Neural cell (in vitro differentiated cells): ENCODE results near the gene PLXDC2. TPM values are rescaled to one million over a fixed set of nuclear protein-coding genes. Genes with fewer than 3 reads are reported as not detected.

Experiments
- H2AFZ ChIP-seq: fragments of 200-600, 300-800 bp; sonication (generic), shearing (Covaris generic); 2 replicates; pipeline ENCODE4 v1.6.0; 2014; ENCODE audit warnings: low read depth, mild to moderate bottlenecking, antibody characterized with exemption, low read length, moderate library complexity
- H3F3A ChIP-seq: fragments of 200-600 bp; shearing (Covaris generic); 2 replicates; pipeline ENCODE4 v1.6.1; 2016; ENCODE audit warnings: mild to moderate bottlenecking, moderate library complexity, mixed read lengths, antibody characterized with exemption, low read length; ENCODE audit not compliant: insufficient read depth, poor library complexity, severe bottlenecking
- H3K27ac ChIP-seq: fragments of 200-600, 300-800 bp; sonication (generic), shearing (Covaris generic); 2 replicates; pipeline ENCODE4 v1.5.1; 2014; ENCODE audit warnings: mild to moderate bottlenecking, low read length, moderate library complexity
- H3K27me3 ChIP-seq: fragments of 300-800, 200-600 bp; sonication (generic), shearing (Covaris generic); 2 replicates; pipeline ENCODE4 v1.6.0; 2014; ENCODE audit warnings: mild to moderate bottlenecking, low read depth, low read length, moderate library complexity; ENCODE audit not compliant: insufficient read depth
- H3K36me3 ChIP-seq: fragments of 300-800, 200-600 bp; sonication (generic), shearing (Covaris generic); 2 replicates; pipeline ENCODE4 v1.5.1; 2014; ENCODE audit warnings: mild to moderate bottlenecking, antibody characterized with exemption, low read length, moderate library complexity; ENCODE audit not compliant: insufficient read depth
- H3K4me2 ChIP-seq: fragments of 300-800, 200-600 bp; sonication (generic), shearing (Covaris generic); 2 replicates; pipeline ENCODE4 v1.6.0; 2014; ENCODE audit warnings: mild to moderate bottlenecking, low read length
- H3K4me3 ChIP-seq: fragments of 300-800, 200-600 bp; sonication (generic), shearing (Covaris generic); 2 replicates; pipeline ENCODE4 v1.5.1; 2014; ENCODE audit warnings: mild to moderate bottlenecking, low read length, moderate library complexity
- H3K79me2 ChIP-seq: fragments of 200-600 bp; shearing (Covaris generic); replicated peaks from 2 replicates; pipeline ENCODE4 v1.6.0; 2014; ENCODE audit warnings: mild to moderate bottlenecking, low read length, moderate library complexity; ENCODE audit not compliant: insufficient read depth
- H3K9ac ChIP-seq: fragments of 300-800, 200-600 bp; sonication (generic), shearing (Covaris generic); 2 replicates; pipeline ENCODE4 v1.6.1; 2016; ENCODE audit warnings: mild to moderate bottlenecking, low read length, mixed read lengths
- H3K9me2 ChIP-seq: fragments of 200-600 bp; shearing (Covaris generic); 2 replicates; pipeline ENCODE4 v1.6.1; 2016; ENCODE audit warnings: mild to moderate bottlenecking, low read length, mixed read lengths; ENCODE audit not compliant: insufficient read depth
- H3K9me3 ChIP-seq: fragments of 200-600, 300-800 bp; sonication (generic), shearing (Covaris generic); 2 replicates; pipeline ENCODE4 v1.6.1; 2016; ENCODE audit warnings: mild to moderate bottlenecking, mixed run types, low read length, moderate library complexity, mixed read lengths
- H4K20me1 ChIP-seq: fragments of 200-600 bp; shearing (Covaris generic); 2 replicates; pipeline ENCODE4 v1.6.1; 2016; ENCODE audit warnings: mild to moderate bottlenecking, mixed run types; ENCODE audit not compliant: insufficient read depth
- EP300 ChIP-seq: fragments of 450-650 bp; conservative IDR thresholded peaks from 2 replicates; pipeline ENCODE4 v1.6.1; 2014; ENCODE audit warnings: antibody characterized with exemption, mild to moderate bottlenecking, moderate library complexity; ENCODE audit not compliant: poor library complexity, severe bottlenecking
- EZH2 ChIP-seq: fragments of 200-600, 300-800 bp; shearing (Covaris generic), sonication (generic); IDR thresholded peaks from 2 replicates; pipeline ENCODE4 v1.6.1; 2014; ENCODE audit warnings: antibody characterized with exemption, low read length, borderline replicate concordance, mild to moderate bottlenecking; ENCODE audit not compliant: insufficient read depth, poor library complexity, severe bottlenecking
- POLR2AphosphoS5 ChIP-seq: IDR thresholded peaks from 2 replicates; pipeline ENCODE4 v1.6.1; 2012
- RAD21 ChIP-seq: fragments of 450-650 bp; conservative IDR thresholded peaks from 2 replicates; pipeline ENCODE4 v1.6.1; 2014; ENCODE audit warnings: antibody characterized with exemption, mild to moderate bottlenecking, moderate library complexity
- REST ChIP-seq: IDR thresholded peaks from 2 replicates; pipeline ENCODE4 v1.6.1; 2012; ENCODE audit warnings: borderline replicate concordance
- SMC3 ChIP-seq: fragments of 450-650 bp; conservative IDR thresholded peaks from 2 replicates; pipeline ENCODE4 v1.6.1; 2014; ENCODE audit warnings: antibody characterized with exemption, mild to moderate bottlenecking, moderate library complexity; ENCODE audit not compliant: poor library complexity
- TAF1 ChIP-seq: IDR thresholded peaks from 2 replicates; pipeline ENCODE4 v1.6.1; 2012; ENCODE audit warnings: low read depth
- polyA plus RNA-seq: library from polyadenylated mRNA; depleted of rRNA; stranded (reverse); fragments of >200 nt; gene quantifications from 2 replicates; pipeline ENCODE4 v1.2.3, GENCODE V29; 2014
- TF ChIP-seq, protein P1 (sequence below): fragments of 450-650 bp; IDR thresholded peaks from 2 replicates; pipeline ENCODE4 v1.5.1; 2014; ENCODE audit warnings: antibody characterized with exemption, mild to moderate bottlenecking, moderate library complexity; ENCODE audit not compliant: poor library complexity, severe bottlenecking

The PLXDC2 gene
- polyA plus RNA-seq, 1 donor from 2014 or later = 2.3 TPM

- no peak for TF ChIP-seq SMC3
Observed at GRCh38 chr10:19869370-19869769, 53.1 kb downstream of the PLXDC2 start (continued).

DNA sequence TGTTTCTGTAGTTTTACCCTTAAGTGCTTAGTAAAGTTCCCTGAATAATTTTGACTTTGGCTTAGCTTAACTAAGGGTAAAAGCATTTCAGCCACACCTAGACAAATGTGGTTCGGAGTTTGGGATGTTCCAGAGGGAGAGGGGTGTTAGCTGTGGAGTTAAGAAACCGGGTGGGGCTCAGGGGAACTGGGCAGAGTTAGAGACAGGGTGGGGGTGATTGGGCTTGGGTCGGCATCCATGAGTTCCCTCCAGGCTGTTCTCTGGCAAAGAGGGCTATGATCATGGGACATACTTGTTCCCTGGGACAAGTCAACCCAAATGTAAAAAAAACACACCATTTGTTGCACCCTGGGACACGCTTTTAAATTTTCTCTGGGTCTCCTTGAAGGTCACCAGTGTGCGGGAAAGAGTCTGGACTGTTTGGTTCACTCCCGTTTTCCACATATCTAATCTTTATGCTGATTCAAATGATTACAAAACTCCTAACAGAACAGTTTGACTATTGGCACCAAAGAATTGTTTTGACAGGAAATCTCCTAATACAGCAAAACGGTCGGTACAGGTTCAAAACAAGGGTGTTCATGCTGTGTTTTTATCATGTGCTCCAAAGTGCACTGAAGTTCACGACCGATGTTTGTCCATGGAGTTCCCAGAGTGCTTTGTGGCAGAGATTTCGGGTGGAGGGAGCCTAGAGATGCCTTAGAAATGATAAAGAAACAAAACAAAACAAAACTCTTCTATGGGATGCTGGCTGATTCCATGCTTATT, 56.5 kb downstream of the PLXDC2 start:
- no peak overlapping the region for H3K9ac ChIP-seq
- no peak overlapping the region for H3K27ac ChIP-seq
- H3K4me2 ChIP-seq = no peak overlapping the region
- no peak overlapping the region for H2AFZ ChIP-seq
- no peaks in the 10 kb centered on the region for H3K27me3 ChIP-seq
- no peaks in the 10 kb centered on the region for H3K9me3 ChIP-seq
- no peaks in the 10 kb centered on the region for H3K9me2 ChIP-seq
- no peaks in the 10 kb centered on the region for H3K79me2 ChIP-seq
- no peaks in the 10 kb centered on the region for H4K20me1 ChIP-seq
- H3F3A ChIP-seq = no peaks in the 10 kb centered on the region
- TF ChIP-seq, protein P1, sequence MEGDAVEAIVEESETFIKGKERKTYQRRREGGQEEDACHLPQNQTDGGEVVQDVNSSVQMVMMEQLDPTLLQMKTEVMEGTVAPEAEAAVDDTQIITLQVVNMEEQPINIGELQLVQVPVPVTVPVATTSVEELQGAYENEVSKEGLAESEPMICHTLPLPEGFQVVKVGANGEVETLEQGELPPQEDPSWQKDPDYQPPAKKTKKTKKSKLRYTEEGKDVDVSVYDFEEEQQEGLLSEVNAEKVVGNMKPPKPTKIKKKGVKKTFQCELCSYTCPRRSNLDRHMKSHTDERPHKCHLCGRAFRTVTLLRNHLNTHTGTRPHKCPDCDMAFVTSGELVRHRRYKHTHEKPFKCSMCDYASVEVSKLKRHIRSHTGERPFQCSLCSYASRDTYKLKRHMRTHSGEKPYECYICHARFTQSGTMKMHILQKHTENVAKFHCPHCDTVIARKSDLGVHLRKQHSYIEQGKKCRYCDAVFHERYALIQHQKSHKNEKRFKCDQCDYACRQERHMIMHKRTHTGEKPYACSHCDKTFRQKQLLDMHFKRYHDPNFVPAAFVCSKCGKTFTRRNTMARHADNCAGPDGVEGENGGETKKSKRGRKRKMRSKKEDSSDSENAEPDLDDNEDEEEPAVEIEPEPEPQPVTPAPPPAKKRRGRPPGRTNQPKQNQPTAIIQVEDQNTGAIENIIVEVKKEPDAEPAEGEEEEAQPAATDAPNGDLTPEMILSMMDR = no peak
- TF ChIP-seq TAF1 = no peak
- no peak for TF ChIP-seq SMC3
- no peak for TF ChIP-seq EZH2
- no peak for TF ChIP-seq POLR2AphosphoS5
- no peak for TF ChIP-seq RAD21
- H3K36me3 ChIP-seq = no peaks in the 10 kb centered on the region
- H3K4me3 ChIP-seq = no peak overlapping the region

DNA sequence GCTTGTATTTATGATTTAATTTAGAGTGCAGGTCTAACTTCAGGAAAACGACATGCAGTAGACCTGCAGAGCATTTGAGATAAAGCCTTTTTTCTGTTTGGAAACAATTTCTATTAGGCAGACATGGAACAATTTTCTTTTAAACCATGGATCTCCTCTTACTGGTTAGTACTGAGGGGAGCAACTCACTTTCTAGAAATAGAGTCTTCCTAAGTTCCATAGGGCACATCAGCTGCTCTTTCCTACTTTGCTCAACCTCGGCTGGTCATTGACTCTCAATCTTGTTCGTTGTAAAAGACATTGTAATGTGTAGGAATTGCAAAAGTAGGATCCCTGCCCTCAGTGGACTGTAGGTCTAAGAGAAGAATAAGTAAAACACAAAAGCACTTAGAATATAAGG, 58.0 kb downstream of the PLXDC2 start:
- no peak overlapping the region for H3K9ac ChIP-seq
- no peaks in the 10 kb centered on the region for H3K27me3 ChIP-seq
- no peaks in the 10 kb centered on the region for H3K9me2 ChIP-seq
- no peak overlapping the region for H2AFZ ChIP-seq
- H3K9me3 ChIP-seq = no peaks in the 10 kb centered on the region
- H3K4me2 ChIP-seq = no peak overlapping the region
- no peak overlapping the region for H3K4me3 ChIP-seq
- no peak overlapping the region for H3K27ac ChIP-seq
- H3K36me3 ChIP-seq = no peaks in the 10 kb centered on the region
- H3K79me2 ChIP-seq = no peaks in the 10 kb centered on the region
- no peaks in the 10 kb centered on the region for H3F3A ChIP-seq
- TF ChIP-seq TAF1 = no peak
- TF ChIP-seq SMC3 = no peak
- TF ChIP-seq EZH2 = no peak
- H4K20me1 ChIP-seq = no peaks in the 10 kb centered on the region

- H2AFZ ChIP-seq = no peak overlapping the region
- H3F3A ChIP-seq = no peaks in the 10 kb centered on the region
- no peaks in the 10 kb centered on the region for H3K36me3 ChIP-seq
- no peaks in the 10 kb centered on the region for H3K9me3 ChIP-seq
- H3K79me2 ChIP-seq = no peaks in the 10 kb centered on the region
- no peaks in the 10 kb centered on the region for H3K9me2 ChIP-seq
- no peaks in the 10 kb centered on the region for H3K27me3 ChIP-seq
- no peak overlapping the region for H3K4me3 ChIP-seq
- no peak for TF ChIP-seq EZH2
- no peak for TF ChIP-seq RAD21
- no peak for TF ChIP-seq REST
- TF ChIP-seq, protein P1 = no peak
- no peak for TF ChIP-seq EP300
- H3K9ac ChIP-seq = no peak overlapping the region
- H3K4me2 ChIP-seq = no peak overlapping the region
- H3K27ac ChIP-seq = no peak overlapping the region
- no peaks in the 10 kb centered on the region for H4K20me1 ChIP-seq
Observed at GRCh38 chr10:19874791-19875190, 58.6 kb downstream of the PLXDC2 start.
